ENCODE data around the gene SLC16A7. TPM values are rescaled to one million over a fixed set of nuclear protein-coding genes. Genes with fewer than 3 reads are reported as not detected.

Gene SLC16A7
- total RNA-seq, 6 experiments from 2014 or later, result 38.3 to 49.6 (median 41.7) TPM

GRCh38 chr12:59735231-59735630 lies 139.4 kb downstream of the SLC16A7 start:
- Mint-ChIP-seq H3K36me3 (ENCODE audit: low read depth) (no peaks in the 10 kb centered on the region), H3K4me1 (ENCODE audit: low read depth) (peaks cover 32% of the 10 kb centered on the region), H3K27ac (no peak overlapping the region), H3K9me3 (no peaks in the 10 kb centered on the region), H3K27me3 (ENCODE audit: insufficient read depth) (no peaks in the 10 kb centered on the region; the same call in 1 of the 2 replicates), H3K4me3 (no peak overlapping the region)
- no peak for DNase-seq
- no peak for TF ChIP-seq CTCF (IDR thresholded peaks at IDR 0.05)

GRCh38 chr12:59736359-59736758 lies 140.5 kb downstream of the SLC16A7 start:
- H3K4me1 Mint-ChIP-seq (ENCODE audit: low read depth), result peaks cover 33% of the 10 kb centered on the region
- H3K27ac Mint-ChIP-seq, result peak overlapping the region; percentile 86
- no peaks in the 10 kb centered on the region for H3K9me3 Mint-ChIP-seq
- H3K4me3 Mint-ChIP-seq, result peak overlapping the region; percentile 62
- no peaks in the 10 kb centered on the region; the same call in 1 of the 2 replicates for H3K27me3 Mint-ChIP-seq (ENCODE audit: insufficient read depth)
- no peak for DNase-seq
- TF ChIP-seq CTCF (IDR thresholded peaks at IDR 0.05), result no peak
- no peaks in the 10 kb centered on the region for H3K36me3 Mint-ChIP-seq (ENCODE audit: low read depth)

- Mint-ChIP-seq H3K9me3 (no peaks in the 10 kb centered on the region), H3K27ac (peak overlapping the region; percentile 86), H3K36me3 (ENCODE audit: low read depth) (0 out of 2 replicates have a peak, but pooled peaks cover 2% of the 10 kb centered on the region), H3K4me3 (peak overlapping the region; percentile 62), H3K4me1 (ENCODE audit: low read depth) (peaks cover 38% of the 10 kb centered on the region), H3K27me3 (ENCODE audit: insufficient read depth) (no peaks in the 10 kb centered on the region; the same call in 1 of the 2 replicates)
- peak; percentile 94 for DNase-seq
- TF ChIP-seq CTCF (IDR thresholded peaks at IDR 0.05), result no peak
Observed at GRCh38 chr12:59736786-59737185, 141.0 kb downstream of the SLC16A7 start.

- H3K4me3 Mint-ChIP-seq, result peak overlapping the region; percentile 77
- H3K27ac Mint-ChIP-seq, result peak overlapping the region; percentile 86
- no peaks in the 10 kb centered on the region for H3K9me3 Mint-ChIP-seq
- no peaks in the 10 kb centered on the region; the same call in none of the 2 replicates for H3K27me3 Mint-ChIP-seq (ENCODE audit: insufficient read depth)
- no peak for TF ChIP-seq CTCF (IDR thresholded peaks at IDR 0.05)
- no peak for DNase-seq
- 0 out of 2 replicates have a peak, but pooled peaks cover 3% of the 10 kb centered on the region for H3K36me3 Mint-ChIP-seq (ENCODE audit: low read depth)
- peaks cover 49% of the 10 kb centered on the region for H3K4me1 Mint-ChIP-seq (ENCODE audit: low read depth)
Observed at GRCh38 chr12:59737725-59738463, 142.1 kb downstream of the SLC16A7 start.

GRCh38 chr12:59742841-59743240 lies 147.0 kb downstream of the SLC16A7 start:
- H3K4me3 Mint-ChIP-seq, result peak overlapping the region; percentile 60
- H3K27me3 Mint-ChIP-seq (ENCODE audit: insufficient read depth), result peaks cover 2% of the 10 kb centered on the region
- peak; percentile 65 for DNase-seq
- no peak for TF ChIP-seq CTCF (IDR thresholded peaks at IDR 0.05)
- no peaks in the 10 kb centered on the region for H3K9me3 Mint-ChIP-seq
- H3K27ac Mint-ChIP-seq, result peak overlapping the region; percentile 41
- H3K36me3 Mint-ChIP-seq (ENCODE audit: low read depth), result peaks cover 10% of the 10 kb centered on the region; the same call in 1 of the 2 replicates
- peaks cover 35% of the 10 kb centered on the region for H3K4me1 Mint-ChIP-seq (ENCODE audit: low read depth)
